Coronary artery (tissue), 2 donors: ENCODE measurements around the gene HEG1.

Experiments
- DNase-seq: peaks from one replicate; pipeline ENCODE4 v3.0.0-alpha.2; 2017; ENCODE audit warnings: low spot score
- H3K27ac ChIP-seq, 2 donors: fragments of 200-600 bp; sonication (generic); one replicate each; pipeline ENCODE4 v1.5.1; 2016 to 2019
- H3K4me3 ChIP-seq: fragments of 200-600 bp; sonication (generic); 2 replicates; pipeline ENCODE4 v1.5.1; 2016; ENCODE audit warnings: mild to moderate bottlenecking, moderate library complexity
- TF ChIP-seq, protein P1 (sequence below): fragments of 200-600 bp; sonication (generic); IDR thresholded peaks from one replicate; pipeline ENCODE4 v1.5.1; 2019; ENCODE audit warnings: antibody characterized with exemption

HEG1 gene

DNA sequence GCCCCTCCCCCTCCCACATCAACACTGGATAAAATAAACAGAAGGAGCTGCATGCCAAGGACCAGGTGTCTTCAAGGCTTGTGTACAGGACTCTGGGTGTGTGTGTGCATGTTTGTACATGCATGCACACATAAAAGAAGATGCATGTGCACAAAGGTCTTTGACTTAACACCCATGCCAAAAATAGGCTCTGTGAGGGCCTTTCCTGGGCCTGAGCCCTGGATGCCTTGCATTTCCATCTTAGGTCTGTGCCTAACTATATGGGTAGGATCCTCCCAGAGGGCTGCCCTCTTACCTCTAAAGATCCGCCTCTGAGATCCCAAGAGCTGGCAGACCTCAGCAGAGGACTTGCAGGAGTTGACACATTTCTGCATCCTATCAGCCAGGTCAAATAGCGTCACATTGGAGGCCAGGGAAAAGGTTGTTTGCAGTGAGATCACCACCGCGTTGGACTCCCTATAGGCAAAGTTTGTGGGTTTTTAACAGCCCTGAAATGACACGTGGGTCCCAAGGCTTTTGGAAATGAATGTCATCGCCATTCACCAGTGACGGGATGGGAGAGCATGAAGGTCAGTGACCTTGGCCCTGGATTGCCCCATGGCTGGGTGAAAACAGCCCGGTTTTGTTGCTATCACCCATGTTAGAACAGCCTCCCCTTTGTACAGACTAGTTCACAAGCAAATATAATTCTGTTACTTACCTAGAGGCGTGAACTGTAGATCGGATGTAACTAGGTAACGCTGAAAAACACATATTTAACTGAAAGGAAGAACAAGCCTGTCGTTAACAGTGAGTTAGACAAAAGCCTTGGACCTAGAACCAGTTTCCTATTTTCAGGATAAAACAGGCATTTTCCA, 54.0 kb downstream of the HEG1 start:
- no peak overlapping the region for H3K27ac ChIP-seq
- no peak for DNase-seq
- no peak overlapping the region for H3K4me3 ChIP-seq
- TF ChIP-seq, protein P1, sequence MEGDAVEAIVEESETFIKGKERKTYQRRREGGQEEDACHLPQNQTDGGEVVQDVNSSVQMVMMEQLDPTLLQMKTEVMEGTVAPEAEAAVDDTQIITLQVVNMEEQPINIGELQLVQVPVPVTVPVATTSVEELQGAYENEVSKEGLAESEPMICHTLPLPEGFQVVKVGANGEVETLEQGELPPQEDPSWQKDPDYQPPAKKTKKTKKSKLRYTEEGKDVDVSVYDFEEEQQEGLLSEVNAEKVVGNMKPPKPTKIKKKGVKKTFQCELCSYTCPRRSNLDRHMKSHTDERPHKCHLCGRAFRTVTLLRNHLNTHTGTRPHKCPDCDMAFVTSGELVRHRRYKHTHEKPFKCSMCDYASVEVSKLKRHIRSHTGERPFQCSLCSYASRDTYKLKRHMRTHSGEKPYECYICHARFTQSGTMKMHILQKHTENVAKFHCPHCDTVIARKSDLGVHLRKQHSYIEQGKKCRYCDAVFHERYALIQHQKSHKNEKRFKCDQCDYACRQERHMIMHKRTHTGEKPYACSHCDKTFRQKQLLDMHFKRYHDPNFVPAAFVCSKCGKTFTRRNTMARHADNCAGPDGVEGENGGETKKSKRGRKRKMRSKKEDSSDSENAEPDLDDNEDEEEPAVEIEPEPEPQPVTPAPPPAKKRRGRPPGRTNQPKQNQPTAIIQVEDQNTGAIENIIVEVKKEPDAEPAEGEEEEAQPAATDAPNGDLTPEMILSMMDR: no peak

DNA sequence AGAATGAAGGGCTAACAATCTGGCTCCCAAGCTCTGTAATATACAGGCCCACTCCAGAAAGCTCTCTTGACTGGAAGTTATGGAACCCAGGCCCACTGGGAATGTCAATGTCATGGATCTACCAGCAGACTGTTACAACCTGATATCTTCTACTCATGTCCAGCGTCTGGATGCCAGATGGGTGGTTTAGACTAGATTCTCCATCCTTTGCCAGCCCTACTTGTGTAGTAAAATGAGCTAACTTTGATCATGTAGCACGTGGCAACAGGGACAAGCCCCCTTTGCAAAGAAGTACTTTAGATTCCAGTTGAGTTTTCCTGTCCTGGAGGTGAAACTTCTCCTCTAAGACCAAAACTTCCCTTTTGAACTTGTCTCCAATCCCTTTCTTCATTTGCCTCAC, 55.1 kb downstream of the HEG1 start:
- H3K4me3 ChIP-seq: no peak overlapping the region
- TF ChIP-seq, protein P1: no peak
- no peak overlapping the region for H3K27ac ChIP-seq
- DNase-seq: no peak

DNA sequence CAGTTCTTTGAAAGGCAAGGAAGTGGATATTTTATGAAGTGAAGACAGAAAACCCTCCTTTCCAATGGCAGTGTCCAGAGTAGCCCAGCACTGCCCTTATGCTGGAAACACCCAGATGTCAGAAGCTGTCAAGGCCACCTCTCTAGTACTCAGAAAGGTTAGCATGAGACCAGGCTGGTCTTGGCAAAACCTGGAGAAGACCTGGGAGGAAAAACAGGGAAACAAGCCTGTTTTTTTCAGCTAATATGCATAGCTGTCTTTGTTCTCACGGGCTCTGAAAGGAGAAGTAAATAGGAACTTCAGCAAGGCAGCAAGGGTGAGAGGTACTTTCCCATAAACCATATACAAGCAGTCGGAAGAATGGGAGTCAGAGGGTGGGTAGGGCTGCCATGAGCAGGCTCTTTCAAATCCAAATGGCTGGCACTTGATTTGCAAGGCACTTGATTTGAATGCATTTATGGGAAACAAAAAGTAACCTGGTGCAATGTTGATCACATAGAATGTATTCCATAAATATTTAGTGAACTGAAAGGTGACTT, 55.8 kb downstream of the HEG1 start:
- no peak for DNase-seq
- H3K27ac ChIP-seq: no peak overlapping the region

DNA sequence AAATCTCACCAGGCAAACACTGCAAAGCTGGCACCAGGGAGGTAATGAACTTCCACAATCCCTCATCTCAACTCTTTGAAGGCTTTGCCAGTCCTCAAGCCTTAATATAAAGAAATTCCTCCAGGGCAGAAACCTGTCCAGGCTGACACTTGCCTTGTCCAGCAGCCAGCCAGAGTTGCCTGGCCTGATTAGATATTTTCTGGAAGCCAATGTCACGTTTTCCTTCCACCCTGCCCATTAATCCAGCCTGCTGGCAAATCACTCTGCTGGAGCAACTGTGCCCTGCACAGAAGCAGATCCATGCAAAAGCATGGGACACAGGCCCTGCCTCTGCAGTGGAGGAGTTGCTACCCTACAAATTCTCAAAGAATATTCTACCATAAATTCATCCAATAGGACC, 56.5 kb downstream of the HEG1 start:
- DNase-seq: no peak
- TF ChIP-seq, protein P1: no peak
- Histone ChIP-seq H3K4me3 (no peak overlapping the region), H3K27ac (no peak overlapping the region)

More for the DNA sequence above, 55.8 kb downstream of the HEG1 start:
- no peak overlapping the region for H3K4me3 ChIP-seq
- TF ChIP-seq, protein P1: no peak

DNA sequence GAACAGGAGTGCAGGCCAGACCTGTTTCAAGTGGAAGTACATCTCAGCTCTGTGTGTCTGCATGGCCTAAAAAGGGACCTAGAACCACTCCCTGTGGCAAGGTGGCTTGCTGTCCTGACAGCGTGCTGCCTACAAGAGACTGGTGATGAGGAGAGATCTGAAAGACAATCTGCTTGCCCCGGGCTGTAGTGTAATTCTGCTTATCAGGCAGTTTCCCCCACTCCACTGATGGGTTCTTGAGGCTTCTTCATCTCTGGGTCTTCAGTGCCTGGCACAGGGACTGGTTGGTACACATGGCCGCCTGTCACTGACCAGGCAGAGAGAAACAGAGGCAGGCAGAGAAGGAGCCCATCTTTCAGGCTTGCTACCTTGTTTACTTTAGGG, 57.6 kb downstream of the HEG1 start:
- TF ChIP-seq, protein P1: no peak
- no peak overlapping the region for H3K4me3 ChIP-seq
- H3K27ac ChIP-seq: no peak overlapping the region
- no peak for DNase-seq

DNA sequence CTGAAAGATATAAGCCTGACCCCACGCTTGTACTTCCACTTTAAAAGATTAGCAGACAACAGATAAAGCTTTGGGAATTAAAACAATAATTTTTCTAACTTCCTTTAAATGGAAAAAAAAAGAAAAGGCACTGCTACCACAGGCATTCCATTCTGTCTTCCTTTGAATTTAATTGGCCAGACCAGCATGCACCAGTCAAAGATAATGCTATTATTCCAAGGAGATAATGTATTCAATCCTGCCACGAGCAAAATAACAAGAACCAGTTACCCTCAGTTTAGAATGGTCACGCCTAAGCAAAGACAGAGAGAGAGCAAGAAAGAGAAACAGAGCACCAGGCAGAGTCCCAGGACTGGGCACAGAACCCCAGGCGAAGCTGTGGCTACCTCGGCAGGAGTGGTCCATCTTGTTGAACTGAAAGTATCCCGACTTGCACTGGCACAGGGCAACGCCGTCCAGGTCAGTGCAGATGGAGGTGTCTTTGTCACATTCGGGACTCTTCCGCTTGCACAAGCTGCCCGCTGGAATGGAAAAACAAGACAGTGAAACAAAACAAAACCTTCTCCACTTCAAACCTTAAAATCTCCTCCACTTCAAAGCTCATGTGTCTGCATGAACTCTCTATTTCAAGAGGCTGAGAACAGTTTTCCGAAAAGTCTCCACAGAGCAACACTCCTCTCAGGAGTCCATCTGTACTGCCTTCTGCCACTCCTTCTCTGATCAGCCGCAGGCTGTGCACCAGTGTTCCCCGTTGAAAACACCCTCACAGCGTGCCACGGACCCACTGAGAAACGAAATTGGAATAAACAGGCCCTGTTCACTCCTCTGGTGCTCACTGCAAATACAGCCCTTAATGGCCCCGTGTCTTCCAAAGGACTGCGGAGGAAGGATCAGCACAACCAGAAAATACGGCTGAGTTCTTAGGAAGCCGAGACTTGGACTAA, 58.2 kb downstream of the HEG1 start:
- DNase-seq: no peak
- no peak overlapping the region for H3K27ac ChIP-seq
- TF ChIP-seq, protein P1: no peak
- no peak overlapping the region for H3K4me3 ChIP-seq
